T-helper 17 cell (primary cell): Measurements from ENCODE around the gene FALEC. TPM values are rescaled to one million over a fixed set of nuclear protein-coding genes. Genes with fewer than 3 reads are reported as not detected.

Experiments used
- ATAC-seq: fragments of 150-1000 bp; cut with Tn5 transposase; 2 replicates; pipeline ENCODE4 v1.10.0; 2021; ENCODE audit warnings: mild to moderate bottlenecking, moderate library complexity
- DNase-seq, 3 donors: peaks; one replicate each; pipeline versions ENCODE4 v3.0.0 to v3.0.0-alpha.2; 2020 to 2021
- H3K9me3 ChIP-seq: one replicate; pipeline ENCODE4 v1.7.0; 2013; ENCODE audit warnings: low read length, mild to moderate bottlenecking; ENCODE audit not compliant: control insufficient read depth, poor library complexity, severe bottlenecking
- H3K27ac Mint-ChIP-seq: one replicate; pipeline ENCODE4 v1.8.0; 2022; ENCODE audit warnings: mild to moderate bottlenecking, moderate library complexity, mixed read lengths
- H3K27me3 Mint-ChIP-seq: one replicate; pipeline ENCODE4 v1.8.0; 2022; ENCODE audit warnings: mixed read lengths
- H3K36me3 Mint-ChIP-seq: one replicate; pipeline ENCODE4 v1.8.0; 2022; ENCODE audit warnings: low read depth, mixed read lengths
- H3K4me1 Mint-ChIP-seq: one replicate; pipeline ENCODE4 v1.8.0; 2022; ENCODE audit warnings: mild to moderate bottlenecking, mixed read lengths
- H3K4me3 Mint-ChIP-seq: one replicate; pipeline ENCODE4 v1.8.0; 2022; ENCODE audit warnings: mild to moderate bottlenecking, moderate library complexity, mixed read lengths
- total RNA-seq, 4 donors: library from RNA in 2 of 4; stranded (reverse) in 2 of 4; gene quantifications; one replicate each; pipeline ENCODE4 v1.2.3 and lab custom pipeline; 2022 to 2026

FALEC gene
- total RNA-seq (1 to 10 TPM in 1 of 2 donors, not detected in 1; 1.1 TPM), total RNA-seq (lab: John Stamatoyannopoulos, UW) (0.12 to 0.38 reads per million in 2 donors)

DNA sequence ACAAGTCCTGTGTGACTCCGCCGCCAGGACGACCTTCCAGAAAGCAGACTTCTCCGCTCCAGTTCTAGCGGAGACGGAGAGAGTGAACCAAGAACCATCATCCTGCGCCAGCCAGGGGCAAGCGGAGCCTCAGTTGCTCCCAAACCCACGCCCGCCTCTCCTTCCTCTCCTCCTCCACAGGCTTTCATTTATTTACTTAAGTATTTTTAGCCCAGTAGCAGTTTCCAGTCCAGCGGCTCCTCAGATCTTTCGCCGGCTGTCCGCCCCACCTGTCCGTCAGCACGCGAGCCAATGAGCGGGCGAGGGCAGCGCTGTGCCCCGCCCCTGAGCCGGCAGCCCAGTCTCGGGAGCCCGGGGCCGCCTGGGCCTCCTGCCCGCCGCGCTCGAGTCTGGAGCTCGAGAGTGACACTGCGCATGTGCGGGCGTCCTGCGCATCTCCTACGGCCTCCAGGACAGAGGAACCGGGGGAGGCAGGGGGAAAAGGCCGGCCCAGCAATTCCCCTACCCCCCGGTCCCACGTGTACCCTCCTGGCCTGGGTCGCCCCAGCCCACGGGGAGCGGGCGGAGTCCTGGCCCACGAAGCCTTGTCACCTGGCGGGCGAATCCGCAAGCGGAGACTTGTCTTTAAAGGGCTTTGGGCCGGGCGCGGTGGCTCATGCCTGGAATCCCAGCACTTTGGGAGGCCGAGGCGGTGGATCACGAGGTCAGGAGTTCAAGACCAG, at the start of gene FALEC:
TSS of gene FALEC (plus strand) at position 425 of the 722 bp plus-strand sequence.
- Mint-ChIP-seq H3K4me3 (peak within 1 kb of the TSS; percentile 93), H3K27me3 (no peaks in the 10 kb centered on the region), H3K4me1 (peaks cover 6% of the 10 kb centered on the region), H3K27ac (peak within 1 kb of the TSS; percentile 97), H3K36me3 (peaks cover 2% of the 10 kb centered on the region)
- H3K9me3 ChIP-seq = no peaks in the 10 kb centered on the region
- DNase-seq = peak; percentile 83 to 90 (median 86)
- ATAC-seq = peak; percentile 99

DNA sequence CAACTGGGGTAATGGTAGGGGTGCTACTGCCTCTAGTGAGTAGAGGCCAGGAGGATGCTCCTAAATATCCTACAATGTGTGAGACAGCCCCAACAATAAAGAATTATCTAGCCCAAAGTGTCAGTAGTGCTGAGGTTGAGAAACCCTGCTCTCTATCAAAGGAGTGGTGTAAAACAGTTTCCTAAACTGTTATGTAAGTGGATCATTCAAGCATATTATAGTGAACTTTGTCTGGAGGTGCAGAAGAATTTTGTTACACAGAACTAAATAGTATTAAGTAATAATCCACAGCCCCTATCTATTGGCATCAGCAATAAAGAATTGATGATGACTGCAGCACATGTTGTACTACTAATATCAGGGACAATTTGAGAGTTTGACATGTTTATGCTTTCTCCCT, 48.6 kb upstream of the FALEC start:
- H3K36me3 Mint-ChIP-seq = peaks cover 8% of the 10 kb centered on the region
- no peak for ATAC-seq
- H3K27ac Mint-ChIP-seq = peak overlapping the region; percentile 59
- peaks cover 8% of the 10 kb centered on the region for H3K4me1 Mint-ChIP-seq
- no peak overlapping the region for H3K4me3 Mint-ChIP-seq
- DNase-seq = no peak
- no peaks in the 10 kb centered on the region for H3K9me3 ChIP-seq
- H3K27me3 Mint-ChIP-seq = no peaks in the 10 kb centered on the region

DNA sequence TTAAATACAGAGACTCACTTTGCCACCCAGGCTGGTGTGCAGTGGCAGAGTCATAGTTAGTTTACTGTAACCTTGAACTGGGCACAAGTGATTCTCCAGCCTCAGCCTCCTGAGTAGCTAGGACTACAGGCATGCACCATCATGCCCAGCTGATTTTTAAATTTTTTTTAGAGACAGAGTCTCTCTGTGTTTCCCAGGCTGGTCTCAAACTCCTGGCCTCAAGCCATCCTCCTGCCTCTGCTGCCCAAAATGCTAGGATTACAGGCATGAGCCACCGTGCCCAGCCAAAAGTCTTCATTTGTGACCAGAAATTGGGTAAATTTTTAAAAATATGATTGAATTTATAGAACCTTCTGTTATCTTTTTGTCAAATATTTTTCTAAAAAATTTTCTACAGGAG, 46.3 kb upstream of the FALEC start:
- H3K36me3 Mint-ChIP-seq = peaks cover 8% of the 10 kb centered on the region
- peaks cover 8% of the 10 kb centered on the region for H3K4me1 Mint-ChIP-seq

DNA sequence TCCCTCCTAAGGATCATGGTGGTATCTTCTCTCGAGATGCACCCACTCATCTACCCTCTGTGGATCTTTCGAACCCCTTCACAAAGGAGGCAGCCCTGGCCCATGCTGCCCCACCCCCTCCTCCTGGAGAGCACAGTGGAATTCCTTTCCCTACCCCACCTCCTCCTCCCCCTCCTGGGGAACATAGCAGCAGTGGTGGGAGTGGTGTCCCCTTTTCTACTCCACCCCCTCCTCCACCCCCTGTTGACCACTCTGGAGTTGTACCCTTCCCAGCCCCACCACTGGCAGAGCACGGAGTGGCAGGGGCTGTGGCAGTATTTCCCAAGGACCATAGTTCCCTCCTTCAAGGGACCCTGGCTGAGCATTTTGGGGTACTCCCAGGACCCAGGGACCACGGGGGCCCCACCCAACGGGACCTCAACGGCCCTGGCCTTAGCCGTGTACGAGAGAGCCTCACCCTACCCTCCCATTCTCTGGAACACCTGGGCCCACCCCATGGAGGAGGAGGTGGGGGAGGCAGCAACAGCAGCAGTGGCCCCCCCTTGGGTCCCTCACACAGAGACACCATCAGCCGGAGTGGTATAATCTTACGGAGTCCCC, 42.9 kb upstream of the FALEC start:
- Mint-ChIP-seq H3K4me1 (peaks cover 13% of the 10 kb centered on the region), H3K27ac (no peak overlapping the region), H3K27me3 (no peaks in the 10 kb centered on the region), H3K4me3 (no peak overlapping the region), H3K36me3 (peaks cover 8% of the 10 kb centered on the region)
- H3K9me3 ChIP-seq = no peaks in the 10 kb centered on the region
- no peak for DNase-seq
- ATAC-seq = no peak

More for the DNA sequence above, 46.3 kb upstream of the FALEC start:
- no peaks in the 10 kb centered on the region for H3K9me3 ChIP-seq
- no peaks in the 10 kb centered on the region for H3K27me3 Mint-ChIP-seq
- no peak for ATAC-seq
- H3K4me3 Mint-ChIP-seq = no peak overlapping the region
- no peak overlapping the region for H3K27ac Mint-ChIP-seq
- DNase-seq = no peak

DNA sequence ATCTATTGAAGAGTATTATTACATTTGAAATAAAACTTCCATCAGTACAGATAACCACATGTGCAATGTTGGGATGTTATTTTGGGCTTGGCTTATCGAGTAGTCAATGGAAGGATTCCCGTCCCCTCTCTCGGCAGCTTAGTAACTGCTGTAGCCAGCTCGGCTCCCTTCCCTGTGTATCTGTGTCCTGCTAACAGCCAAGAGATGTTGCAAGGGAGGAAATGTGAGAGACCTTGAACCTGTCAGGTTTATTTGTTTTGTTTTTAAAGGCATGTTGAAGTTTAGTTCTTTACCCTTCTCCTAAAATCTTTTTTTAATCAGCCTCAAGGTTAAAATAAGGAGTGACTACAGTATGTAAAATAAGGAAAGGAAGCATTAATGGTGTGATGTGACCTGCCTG, 41.9 kb upstream of the FALEC start:
- Mint-ChIP-seq H3K36me3 (peaks cover 8% of the 10 kb centered on the region), H3K4me1 (peaks cover 16% of the 10 kb centered on the region), H3K27ac (no peak overlapping the region), H3K4me3 (no peak overlapping the region), H3K27me3 (no peaks in the 10 kb centered on the region)
- ATAC-seq (no peak), DNase-seq (no peak)
- H3K9me3 ChIP-seq = no peaks in the 10 kb centered on the region

DNA sequence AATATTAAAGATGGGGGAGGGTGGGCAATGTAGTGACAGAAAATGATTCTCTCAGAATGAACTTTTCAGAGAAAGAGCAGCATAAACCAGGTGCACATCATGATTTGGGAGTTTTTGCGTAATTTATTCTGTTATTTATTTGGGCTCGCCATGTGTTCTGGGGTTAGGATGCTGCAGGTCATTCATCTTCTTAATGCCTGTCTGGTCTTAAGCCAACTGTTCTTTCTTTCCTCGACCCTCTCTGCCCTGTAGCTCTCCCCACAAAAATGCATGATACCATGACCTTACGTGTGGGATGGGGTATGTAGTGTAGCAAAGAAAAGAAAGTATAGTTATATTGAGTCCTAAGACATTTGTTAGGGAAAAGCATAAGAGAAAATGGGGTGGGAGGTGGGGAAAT, 40.7 kb upstream of the FALEC start:
- Mint-ChIP-seq H3K27me3 (no peaks in the 10 kb centered on the region), H3K4me1 (peaks cover 16% of the 10 kb centered on the region), H3K4me3 (no peak overlapping the region), H3K27ac (peak overlapping the region; percentile 62), H3K36me3 (peaks cover 8% of the 10 kb centered on the region)
- no peaks in the 10 kb centered on the region for H3K9me3 ChIP-seq
- ATAC-seq = no peak
- DNase-seq = no peak

DNA sequence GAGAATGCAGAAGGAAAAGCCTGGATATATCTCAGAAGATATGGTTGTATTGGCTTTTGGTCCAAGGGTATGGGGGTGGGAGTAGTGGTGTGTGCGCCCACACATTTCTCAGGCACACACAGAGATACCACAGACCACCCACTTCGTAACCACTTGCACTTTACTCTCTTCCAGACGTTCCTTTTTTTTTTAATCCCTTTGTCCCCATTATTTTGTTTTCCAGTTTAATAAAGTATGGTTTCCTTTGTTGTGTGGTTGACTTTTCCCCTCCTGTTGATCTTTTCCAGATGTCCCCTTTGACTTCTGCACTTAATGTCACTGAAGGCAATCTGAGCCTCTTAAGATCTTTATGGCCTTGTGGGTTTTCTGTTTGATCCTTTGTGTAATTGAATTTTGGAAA, 38.8 kb upstream of the FALEC start:
- Mint-ChIP-seq H3K36me3 (peaks cover under 1% of the 10 kb centered on the region), H3K4me1 (peaks cover 11% of the 10 kb centered on the region), H3K27ac (peak overlapping the region; percentile 86), H3K4me3 (no peak overlapping the region), H3K27me3 (no peaks in the 10 kb centered on the region)
- DNase-seq (no peak), ATAC-seq (no peak)
- no peaks in the 10 kb centered on the region for H3K9me3 ChIP-seq

DNA sequence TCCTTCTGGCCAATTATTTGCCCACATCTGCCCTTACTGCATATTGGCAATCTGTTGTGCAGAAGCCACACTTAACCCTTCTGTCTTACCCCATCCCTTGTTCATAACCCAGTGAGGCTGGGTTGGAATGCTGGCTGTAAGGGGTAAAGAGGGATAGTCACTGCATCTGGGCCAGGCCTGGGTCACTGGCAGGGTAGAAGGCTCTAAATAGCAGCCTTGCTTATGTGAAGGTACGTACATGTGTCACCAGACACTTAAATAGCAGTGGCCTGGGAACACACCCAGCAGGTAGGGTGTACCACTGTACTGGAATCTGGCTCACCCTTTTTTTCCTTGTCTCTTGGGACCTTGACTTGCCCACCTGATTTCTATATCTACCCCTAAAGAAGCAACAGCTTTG, 38.2 kb upstream of the FALEC start:
- ATAC-seq (no peak), DNase-seq (no peak)
- peaks cover 10% of the 10 kb centered on the region for H3K4me1 Mint-ChIP-seq
- H3K36me3 Mint-ChIP-seq = no peaks in the 10 kb centered on the region
- H3K27me3 Mint-ChIP-seq = no peaks in the 10 kb centered on the region
- no peaks in the 10 kb centered on the region for H3K9me3 ChIP-seq
- no peak overlapping the region for H3K4me3 Mint-ChIP-seq
- H3K27ac Mint-ChIP-seq = peak overlapping the region; percentile 86

DNA sequence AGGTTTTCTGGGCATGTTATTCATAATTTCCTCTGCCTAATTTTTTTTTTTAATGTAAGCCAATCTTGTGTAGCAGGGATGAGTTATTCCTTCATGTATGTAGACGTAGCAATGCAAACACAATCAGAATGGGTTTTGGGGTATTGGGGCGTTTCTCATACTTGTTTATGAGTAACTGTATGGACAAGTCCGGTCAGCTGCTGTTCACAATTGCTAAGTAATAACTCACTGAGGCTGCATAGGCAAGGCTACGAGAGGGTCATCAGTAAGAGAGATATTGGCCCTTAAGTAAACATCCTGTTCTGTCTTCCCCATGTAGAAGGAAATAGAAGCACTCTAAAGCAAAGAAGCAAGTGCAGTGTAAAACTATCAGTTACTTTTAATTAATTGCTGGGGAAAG, 37.8 kb upstream of the FALEC start:
- no peak overlapping the region for H3K4me3 Mint-ChIP-seq
- no peak for ATAC-seq
- no peaks in the 10 kb centered on the region for H3K9me3 ChIP-seq
- no peaks in the 10 kb centered on the region for H3K36me3 Mint-ChIP-seq
- DNase-seq = no peak
- H3K27ac Mint-ChIP-seq = peak overlapping the region; percentile 86
- peaks cover 10% of the 10 kb centered on the region for H3K4me1 Mint-ChIP-seq
- no peaks in the 10 kb centered on the region for H3K27me3 Mint-ChIP-seq

DNA sequence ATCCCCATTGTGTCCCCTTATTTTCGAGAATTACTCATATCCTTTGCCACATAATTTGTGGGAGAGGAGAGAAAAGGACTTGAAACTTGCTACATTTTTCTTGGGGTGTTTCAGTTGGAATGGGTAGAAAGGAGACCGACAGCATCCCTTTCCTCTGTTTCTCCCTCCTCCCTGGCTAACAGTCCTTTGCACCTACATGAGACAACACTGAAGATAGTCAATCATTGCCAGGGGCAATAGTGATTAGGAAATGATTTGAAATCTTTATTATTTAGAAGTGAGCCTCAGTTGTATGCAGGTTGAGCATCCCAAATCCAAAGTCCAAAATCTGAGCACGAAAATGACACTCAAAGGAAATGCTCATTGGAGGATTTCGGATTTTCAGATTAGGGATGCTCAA, 36.2 kb upstream of the FALEC start:
- DNase-seq (no peak), ATAC-seq (no peak)
- no peaks in the 10 kb centered on the region for H3K36me3 Mint-ChIP-seq
- peaks cover 9% of the 10 kb centered on the region for H3K4me1 Mint-ChIP-seq
- no peaks in the 10 kb centered on the region for H3K27me3 Mint-ChIP-seq
- no peak overlapping the region for H3K4me3 Mint-ChIP-seq
- H3K27ac Mint-ChIP-seq = no peak overlapping the region
- H3K9me3 ChIP-seq = no peaks in the 10 kb centered on the region

DNA sequence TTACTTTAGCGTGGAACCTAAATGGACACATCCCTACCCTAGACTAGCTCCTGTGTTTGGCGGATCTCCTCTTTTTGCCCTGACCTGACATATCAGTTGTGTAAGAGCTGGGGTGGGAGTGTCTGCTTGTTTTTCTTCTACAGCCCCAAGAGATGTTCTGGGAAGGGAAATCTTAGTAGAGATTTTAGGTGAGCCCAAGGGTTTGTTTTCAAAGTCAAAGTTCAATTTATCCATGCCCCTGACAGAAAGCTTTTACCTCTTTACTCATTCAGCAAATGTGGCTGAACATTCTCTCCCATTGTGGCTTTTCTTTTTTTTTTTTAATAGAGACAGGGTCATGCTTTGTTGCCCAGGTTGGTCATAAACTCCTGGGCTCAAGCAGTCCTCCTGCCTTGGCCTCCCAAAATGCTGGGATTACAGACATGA, 35.6 kb upstream of the FALEC start:
- H3K36me3 Mint-ChIP-seq = no peaks in the 10 kb centered on the region
- DNase-seq (no peak), ATAC-seq (no peak)
- H3K27me3 Mint-ChIP-seq = no peaks in the 10 kb centered on the region
- no peaks in the 10 kb centered on the region for H3K9me3 ChIP-seq
- no peak overlapping the region for H3K4me3 Mint-ChIP-seq
- peaks cover 9% of the 10 kb centered on the region for H3K4me1 Mint-ChIP-seq
- H3K27ac Mint-ChIP-seq = no peak overlapping the region

DNA sequence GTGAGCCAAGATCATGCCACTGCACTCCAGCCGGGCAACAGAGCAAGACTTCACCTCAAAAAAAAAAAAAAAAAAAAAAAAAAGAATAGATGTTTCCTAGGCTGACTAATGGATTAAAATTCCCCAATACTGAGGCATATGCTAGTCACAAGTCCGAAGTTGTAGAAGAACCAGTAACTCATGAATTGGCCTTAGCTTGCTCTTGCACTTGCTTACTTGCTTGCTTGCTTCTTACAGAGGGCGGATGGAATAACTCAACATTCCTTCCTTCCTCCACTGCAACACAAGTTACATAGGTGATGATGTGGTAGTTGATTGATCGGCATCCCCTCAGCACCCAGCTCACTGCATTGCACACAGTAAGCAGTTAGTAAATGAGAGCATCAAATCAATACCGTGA, 31.1 kb upstream of the FALEC start:
- Mint-ChIP-seq H3K4me1 (peaks cover 21% of the 10 kb centered on the region), H3K4me3 (no peak overlapping the region), H3K27me3 (no peaks in the 10 kb centered on the region), H3K27ac (no peak overlapping the region), H3K36me3 (peaks cover 2% of the 10 kb centered on the region)
- ATAC-seq = no peak
- no peaks in the 10 kb centered on the region for H3K9me3 ChIP-seq
- DNase-seq = no peak

DNA sequence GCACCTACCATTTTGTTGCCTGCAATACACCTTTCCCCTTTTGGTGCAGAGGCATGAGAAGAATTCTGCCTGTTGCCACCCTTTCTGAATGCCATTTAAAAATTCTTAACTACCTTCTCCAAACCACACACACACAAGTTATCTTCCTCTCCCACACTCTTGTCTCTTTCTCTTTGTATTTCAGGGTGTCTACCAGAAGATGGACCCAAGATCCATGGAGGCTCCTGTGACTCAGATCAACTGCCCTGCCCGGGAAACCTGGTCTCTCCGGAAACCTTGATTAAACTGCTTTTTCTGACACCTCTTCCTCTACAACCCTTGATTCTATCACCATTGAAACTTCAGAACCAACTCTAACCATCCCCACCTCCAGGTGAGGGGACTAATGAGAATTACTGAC, 30.7 kb upstream of the FALEC start:
- no peak overlapping the region for H3K4me3 Mint-ChIP-seq
- no peaks in the 10 kb centered on the region for H3K9me3 ChIP-seq
- no peak for DNase-seq
- no peak for ATAC-seq
- peaks cover 2% of the 10 kb centered on the region for H3K36me3 Mint-ChIP-seq
- H3K4me1 Mint-ChIP-seq = peaks cover 20% of the 10 kb centered on the region
- no peaks in the 10 kb centered on the region for H3K27me3 Mint-ChIP-seq
- H3K27ac Mint-ChIP-seq = peak overlapping the region; percentile 39
